HCT116 (cell line): ENCODE measurements around the gene SMIM35. TPM values are rescaled to one million over a fixed set of nuclear protein-coding genes. Genes with fewer than 3 reads are reported as not detected.

Source experiments
- ATAC-seq: fragments of 200-7000 bp; cut with Tn5 transposase; 2 replicates; pipeline ENCODE4 v1.9.1; 2020; ENCODE audit warnings: mild to moderate bottlenecking, moderate library complexity
- BruUV-seq: library from RNA; stranded (reverse); fragments of 400-500 nt; replicated peaks from 2 replicates; lab custom pipeline; 2021; lab: Mats Ljungman, UMichigan
- CTCF ChIA-PET: fragments of 300-600 bp; sonication (Branson Sonifier 250); formaldehyde crosslinking; loops from one replicate; lab custom pipeline; 2021; ENCODE audit warnings: antibody characterized with exemption; lab: Charles Lee
- POLR2A ChIA-PET: fragments of 300-600, 350-600 bp; sonication (Branson Sonifier 250); formaldehyde crosslinking; loops from one replicate; lab custom pipeline; 2021; ENCODE audit warnings: antibody characterized with exemption; lab: Charles Lee
- RAD21 ChIA-PET, 2 experiments: fragments of 300-600 bp; sonication (Branson Sonifier 250); formaldehyde crosslinking; loops; one replicate each; lab custom pipeline; 2023; ENCODE audit warnings: low total read pairs in 2 of 2; ENCODE audit not compliant: uncharacterized antibody in 2 of 2, unreplicated experiment in 2 of 2, low non-redundant PET in 1 of 2; lab: Charles Lee
- DNase-seq: peaks from one replicate; pipeline ENCODE4 v3.0.0-alpha.2; 2010; ENCODE audit warnings: low read depth, low spot score
- H2AFZ ChIP-seq: fragments of 200-600 bp; shearing (Covaris generic), sonication (generic); 2 replicates; pipeline ENCODE4 v1.6.1; 2017; ENCODE audit warnings: low read depth, mixed run types, mixed read lengths, antibody characterized with exemption, low read length; ENCODE audit not compliant: poor library complexity, severe bottlenecking
- H3K27ac ChIP-seq: 2 replicates; pipeline ENCODE4 v1.5.1; 2012; ENCODE audit warnings: low read depth, low read length
- H3K27me3 ChIP-seq: fragments of 200-600 bp; sonication (generic); 2 replicates; pipeline ENCODE4 v1.6.1; 2016; ENCODE audit warnings: mixed run types, low read length, mixed read lengths; ENCODE audit not compliant: insufficient read depth
- H3K36me3 ChIP-seq, 2 experiments: fragments of 200-500 bp in 1 of 2; fragments of 200-600 bp in 1 of 2; sonication (Bioruptor generic) in 1 of 2; sonication (generic) in 1 of 2; 2 replicates each; pipeline versions ENCODE4 v1.5.1 to v1.6.1; 2014 to 2016; ENCODE audit warnings: low read length in 2 of 2, inconsistent platforms in 1 of 2, mixed read lengths in 1 of 2, mixed run types in 1 of 2; ENCODE audit not compliant: insufficient read depth in 2 of 2, control insufficient read depth in 1 of 2
- H3K4me1 ChIP-seq, 2 experiments: fragments of 200-600 bp in 1 of 2; sonication (generic) in 1 of 2; 2 replicates each; pipeline versions ENCODE4 v1.5.1 to v1.6.1; 2012 to 2017; ENCODE audit warnings: low read length in 2 of 2, inconsistent platforms in 1 of 2, mild to moderate bottlenecking in 1 of 2, mixed read lengths in 1 of 2, mixed run types in 1 of 2, moderate library complexity in 1 of 2; ENCODE audit not compliant: insufficient read depth in 2 of 2, control insufficient read depth in 1 of 2
- H3K4me2 ChIP-seq: fragments of 200-600 bp; sonication (generic); 2 replicates; pipeline ENCODE4 v1.6.1; 2017; ENCODE audit warnings: mixed run types, low read length, mixed read lengths
- H3K4me3 ChIP-seq, 2 experiments: fragments of 200-600 bp in 1 of 2; sonication (generic) in 1 of 2; replicated peaks in 1 of 2; 2 replicates each; pipeline ENCODE4 v1.5.1; 2011 to 2016; ENCODE audit warnings: low read length in 2 of 2, control low read depth in 1 of 2, low read depth in 1 of 2, mild to moderate bottlenecking in 1 of 2, mixed read lengths in 1 of 2, mixed run types in 1 of 2
- H3K79me2 ChIP-seq: fragments of 200-600 bp; sonication (generic); 2 replicates; pipeline ENCODE4 v1.6.1; 2017; ENCODE audit warnings: mild to moderate bottlenecking, mixed run types, low read length, moderate library complexity, mixed read lengths; ENCODE audit not compliant: insufficient read depth
- H3K9ac ChIP-seq: fragments of 200-600 bp; sonication (generic); 2 replicates; pipeline ENCODE4 v1.6.1; 2016; ENCODE audit warnings: low read length, mixed read lengths
- H3K9me2 ChIP-seq: fragments of 200-600 bp; sonication (generic), shearing (Covaris generic); 2 replicates; pipeline ENCODE4 v1.6.1; 2017; ENCODE audit warnings: mixed run types, mild to moderate bottlenecking, moderate library complexity; ENCODE audit not compliant: insufficient read depth
- H3K9me3 ChIP-seq, 2 experiments: fragments of 200-500 bp in 1 of 2; fragments of 200-600 bp in 1 of 2; sonication (Bioruptor generic) in 1 of 2; sonication (generic) in 1 of 2; 2 replicates each; pipeline ENCODE4 v1.6.1; 2014 to 2017; ENCODE audit warnings: low read length in 2 of 2, mixed read lengths in 2 of 2, inconsistent platforms in 1 of 2, low read depth in 1 of 2, mild to moderate bottlenecking in 1 of 2, mixed run types in 1 of 2, moderate library complexity in 1 of 2; ENCODE audit not compliant: control insufficient read depth in 1 of 2, insufficient read depth in 1 of 2
- H4K20me1 ChIP-seq: fragments of 200-600 bp; sonication (generic), shearing (Covaris generic); 2 replicates; pipeline ENCODE4 v1.6.1; 2017; ENCODE audit warnings: mixed run types, mild to moderate bottlenecking, moderate library complexity; ENCODE audit not compliant: insufficient read depth
- ATF3 ChIP-seq: IDR thresholded peaks from 2 replicates; pipeline ENCODE4 v1.6.1; 2012
- CTCF ChIP-seq, 3 experiments: fragments of 200-600 bp in 1 of 3; sonication (generic) in 1 of 3; IDR thresholded peaks in 2 of 3; conservative IDR thresholded peaks in 1 of 3; 2 replicates each; pipeline ENCODE4 v1.5.1; 2012 to 2017; ENCODE audit warnings: low read depth in 2 of 3, low read length in 2 of 3, antibody characterized with exemption in 1 of 3, borderline replicate concordance in 1 of 3, control low read depth in 1 of 3, mild to moderate bottlenecking in 1 of 3, mixed read lengths in 1 of 3, mixed run types in 1 of 3, moderate library complexity in 1 of 3; ENCODE audit not compliant: insufficient read depth in 1 of 3
- EGR1 ChIP-seq: IDR thresholded peaks from 2 replicates; pipeline ENCODE4 v1.6.1; 2012; ENCODE audit warnings: low read depth
- ELF1 ChIP-seq: IDR thresholded peaks from 2 replicates; pipeline ENCODE4 v1.6.1; 2012; ENCODE audit warnings: low read depth, borderline replicate concordance
- FOSL1 ChIP-seq: IDR thresholded peaks from 2 replicates; pipeline ENCODE4 v1.6.1; 2012; ENCODE audit warnings: low read depth
- POLR2AphosphoS5 ChIP-seq: IDR thresholded peaks from 2 replicates; pipeline ENCODE4 v1.6.1; 2011; ENCODE audit warnings: mild to moderate bottlenecking, low read depth, low read length, moderate library complexity
- SIN3A ChIP-seq: IDR thresholded peaks from 2 replicates; pipeline ENCODE4 v1.6.1; 2012; ENCODE audit warnings: low read depth
- TCF7L2 ChIP-seq: IDR thresholded peaks from 2 replicates; pipeline ENCODE4 v1.7.0; 2011; ENCODE audit warnings: borderline replicate concordance, inconsistent platforms; ENCODE audit not compliant: insufficient read depth, insufficient read length; ENCODE audit errors: extremely low read depth
- ZFX ChIP-seq: fragments of 450-650 bp; IDR thresholded peaks from 2 replicates; pipeline ENCODE4 v1.6.1; 2017
- ZNF274 ChIP-seq: fragments of 200-500 bp; sonication (Bioruptor generic); IDR thresholded peaks from 2 replicates; pipeline ENCODE4 v1.6.1; 2014; ENCODE audit warnings: mild to moderate bottlenecking, low read depth, low read length, inconsistent platforms
- intact Hi-C: fragments of 100-400 bp; cut with micrococcal nuclease; formaldehyde crosslinking; loops from 2 replicates; pipeline ENCODE4 v1.10.0; 2022
- total RNA-seq: library from RNA; stranded (reverse); gene quantifications from one replicate; pipeline ENCODE4 v1.2.1, GENCODE V29; 2021; ENCODE audit not compliant: unreplicated experiment

Gene SMIM35
- total RNA-seq, 1 experiment from 2014 or later, result not detected

GRCh38 chr11:118099838-118100556 is 13.2 kb upstream of the SMIM35 start:
- Histone ChIP-seq H3K79me2 (no peaks in the 10 kb centered on the region), H3K4me1 (no peaks in the 10 kb centered on the region), H3K27me3 (no peaks in the 10 kb centered on the region), H3K4me3 (no peak overlapping the region), H2AFZ (no peak overlapping the region), H3K9ac (no peak overlapping the region), H3K9me2 (no peaks in the 10 kb centered on the region)
- intact Hi-C loops, result no loop called here
- no TSS peak for BruUV-seq
- TF ChIP-seq ZFX (no peak), ATF3 (no peak), TCF7L2 (no peak), FOSL1 (no peak), EGR1 (no peak), ZNF274 (no peak), CTCF (IDR thresholded peaks at IDR 0.05 in 2 of 3, conservative IDR thresholded peaks at IDR 0.05 in 1 of 3; ENCODE audit: borderline replicate concordance in 1 of 3, insufficient read depth in 1 of 3, low read depth in 2 of 3, low read length in 2 of 3) (no peak), ELF1 (no peak), POLR2AphosphoS5 (no peak), SIN3A (no peak)
- TF ChIP-seq, all 23 proteins: peak for 0
- Histone ChIP-seq H3K4me2 (no peak overlapping the region), H3K27ac (no peak overlapping the region), H3K9me3 (no peaks in the 10 kb centered on the region), H4K20me1 (no peaks in the 10 kb centered on the region), H3K36me3 (no peaks in the 10 kb centered on the region)
- ChIA-PET CTCF (no interaction called here), RAD21 (no interaction called here), POLR2A (no interaction called here)
- DNase-seq (no peak), ATAC-seq (no peak)
